ENCODE data around the gene FTHL17. TPM values are rescaled to one million over a fixed set of nuclear protein-coding genes. Genes with fewer than 3 reads are reported as not detected.

Gene FTHL17
- total RNA-seq, 2 donors from 2014 or later = not detected

Other genes starting within 250 kb of the FTHL17 start
- 10 to 100 TPM; 21.3 to 28.2 TPM for gene TAB3, start 182.8 kb downstream of the FTHL17 start, total RNA-seq

Measured in natural killer cell treated with Interleukin-12 subunit alpha and Interleukin-12 subunit beta and Interleukin-15 and Interleukin-18, amount 100 ng/mL, for 72 hours (primary cell).